ENCODE data around the gene SMAGP. TPM values are rescaled to one million over a fixed set of nuclear protein-coding genes. Genes with fewer than 3 reads are reported as not detected.

The SMAGP gene
- total RNA-seq, 1 experiment from 2014 or later = 11.6 TPM

- no peak for ATAC-seq
- Mint-ChIP-seq H3K4me3 (peak overlapping the region; percentile 94), H3K27me3 (ENCODE audit: low read depth) (peaks cover 17% of the 10 kb centered on the region), H3K4me1 (peaks cover 17% of the 10 kb centered on the region), H3K27ac (peak overlapping the region; percentile 37; the same call in 1 of the 2 replicates), H3K9me3 (no peaks in the 10 kb centered on the region), H3K36me3 (no peaks in the 10 kb centered on the region)
- ChIA-PET CTCF (interaction anchor here (0.9 to 3.2 kb wide), 7 partner anchors 20 to 284 kb away, joined by 3 to 133 read pairs (median 11); no protein-coding TSS in a partner anchor), POLR2A (interaction anchor here (0.5 to 1.6 kb wide), 4 partner anchors 33 to 508 kb away, joined by 3 to 4 read pairs (median 3); partner anchors contain the start of gene DAZAP2)
- no peak for DNase-seq (ENCODE audit: low spot score)
- no peak for TF ChIP-seq KAT7 (CRISPR knock-in tag; IDR thresholded peaks at IDR 0.05; ENCODE audit: borderline replicate concordance)
- no peak for TF ChIP-seq ETV6 (CRISPR knock-in tag; IDR thresholded peaks at IDR 0.05)
Observed at GRCh38 chr12:51270951-51271518, 820 bp upstream of the SMAGP start.

GRCh38 chr12:51269174-51270066, 795 bp downstream of the SMAGP start:
- POLR2A ChIA-PET = interaction anchor here (1.0 to 1.2 kb wide), 2 partner anchors 66 to 72 kb away, joined by 4 read pairs; no protein-coding TSS in a partner anchor
- peak overlapping the region; percentile 74 for H3K27ac Mint-ChIP-seq
- H3K4me1 Mint-ChIP-seq = peaks cover 23% of the 10 kb centered on the region
- H3K4me3 Mint-ChIP-seq = peak overlapping the region; percentile 68
- CTCF ChIA-PET = interaction anchor here (0.7 to 3.2 kb wide), 16 partner anchors 17 to 155 kb away, joined by 3 to 133 read pairs (median 5); partner anchors contain the start of genes DAZAP2, GALNT6 and SLC4A8
- peak; percentile 84 for DNase-seq (ENCODE audit: low spot score)
- H3K27me3 Mint-ChIP-seq (ENCODE audit: low read depth) = peaks cover 17% of the 10 kb centered on the region
- ATAC-seq = peak; percentile 91
- no peaks in the 10 kb centered on the region for H3K9me3 Mint-ChIP-seq
- no peaks in the 10 kb centered on the region for H3K36me3 Mint-ChIP-seq
- TF ChIP-seq FOXK1 (CRISPR knock-in tag; IDR thresholded peaks at IDR 0.05) = peak; percentile 19; the same call in 1 of the 2 replicates
- 0 out of 2 replicates have a peak, but pooled peaks have one; percentile 27 for TF ChIP-seq PRRX2 (CRISPR knock-in tag; IDR thresholded peaks at IDR 0.05)
- no peak for TF ChIP-seq ATF6 (CRISPR knock-in tag; IDR thresholded peaks at IDR 0.05)
- peak; percentile 86 for TF ChIP-seq HMGXB4 (CRISPR knock-in tag; IDR thresholded peaks at IDR 0.05)
- no peak for TF ChIP-seq AFF4 (CRISPR knock-in tag; IDR thresholded peaks at IDR 0.05; ENCODE audit: borderline replicate concordance)
- no peak for TF ChIP-seq ZNF263 (CRISPR knock-in tag; IDR thresholded peaks at IDR 0.05; ENCODE audit: low read depth)
- no peak for TF ChIP-seq CREM (CRISPR knock-in tag; IDR thresholded peaks at IDR 0.05)
- no peak for TF ChIP-seq ZNF232 (CRISPR knock-in tag; IDR thresholded peaks at IDR 0.05)
- TF ChIP-seq ELF4 (CRISPR knock-in tag; IDR thresholded peaks at IDR 0.05; ENCODE audit: low read depth) = no peak
- no peak for TF ChIP-seq USF1 (CRISPR knock-in tag; IDR thresholded peaks at IDR 0.05)
- TF ChIP-seq FOXP1 (CRISPR knock-in tag; IDR thresholded peaks at IDR 0.05; ENCODE audit: borderline replicate concordance) = peak; percentile 72
- no peak; the same call in 1 of the 2 replicates for TF ChIP-seq CTCF (IDR thresholded peaks at IDR 0.05)
- TF ChIP-seq E2F1 (CRISPR knock-in tag; IDR thresholded peaks at IDR 0.05) = no peak; the same call in 1 of the 2 replicates
- TF ChIP-seq SOX15 (CRISPR knock-in tag; IDR thresholded peaks at IDR 0.05) = no peak
